ENCODE measurements around the gene MPP4.
A peak's percentile ranks its signal among the peaks of the same experiment; 100 is the strongest.

MPP4 gene

DNA sequence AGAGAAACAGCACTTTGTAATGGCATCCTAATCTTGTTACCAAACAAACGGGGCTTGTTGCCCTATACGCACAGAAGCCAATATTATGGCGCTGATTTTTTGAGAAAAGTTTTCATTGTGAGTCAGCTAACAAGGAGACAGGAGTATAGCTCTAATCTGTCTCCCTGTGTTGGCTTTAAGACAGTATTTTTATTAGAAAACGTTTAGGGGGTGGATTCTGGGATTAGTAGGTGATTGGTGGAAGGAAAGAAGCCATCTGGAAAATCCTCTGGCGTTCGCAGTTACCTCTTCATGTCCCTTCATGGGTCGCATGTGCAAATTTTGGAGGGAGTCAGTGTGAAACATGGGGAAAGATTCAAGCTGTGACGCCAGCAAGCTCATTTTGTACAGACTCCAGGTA is 54.4 kb downstream of the MPP4 start:
- TF ChIP-seq ZFX (IDR thresholded peaks at IDR 0.05) = no peak
- TF ChIP-seq, protein P1, sequence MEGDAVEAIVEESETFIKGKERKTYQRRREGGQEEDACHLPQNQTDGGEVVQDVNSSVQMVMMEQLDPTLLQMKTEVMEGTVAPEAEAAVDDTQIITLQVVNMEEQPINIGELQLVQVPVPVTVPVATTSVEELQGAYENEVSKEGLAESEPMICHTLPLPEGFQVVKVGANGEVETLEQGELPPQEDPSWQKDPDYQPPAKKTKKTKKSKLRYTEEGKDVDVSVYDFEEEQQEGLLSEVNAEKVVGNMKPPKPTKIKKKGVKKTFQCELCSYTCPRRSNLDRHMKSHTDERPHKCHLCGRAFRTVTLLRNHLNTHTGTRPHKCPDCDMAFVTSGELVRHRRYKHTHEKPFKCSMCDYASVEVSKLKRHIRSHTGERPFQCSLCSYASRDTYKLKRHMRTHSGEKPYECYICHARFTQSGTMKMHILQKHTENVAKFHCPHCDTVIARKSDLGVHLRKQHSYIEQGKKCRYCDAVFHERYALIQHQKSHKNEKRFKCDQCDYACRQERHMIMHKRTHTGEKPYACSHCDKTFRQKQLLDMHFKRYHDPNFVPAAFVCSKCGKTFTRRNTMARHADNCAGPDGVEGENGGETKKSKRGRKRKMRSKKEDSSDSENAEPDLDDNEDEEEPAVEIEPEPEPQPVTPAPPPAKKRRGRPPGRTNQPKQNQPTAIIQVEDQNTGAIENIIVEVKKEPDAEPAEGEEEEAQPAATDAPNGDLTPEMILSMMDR (conservative IDR thresholded peaks at IDR 0.05) = no peak
- no peak overlapping the region for H3K27ac ChIP-seq

GRCh38 chr2:201643216-201643890 is 55.1 kb downstream of the MPP4 start, which contains the start of gene TMEM237:
TSS of gene TMEM237 (minus strand) at chr2:201643503. CDS start at chr2:201643400, 103 bp downstream.
- TF ChIP-seq, protein P1 (conservative IDR thresholded peaks at IDR 0.05) = no peak; the same call in none of the 2 replicates
- peak; percentile 57 for TF ChIP-seq ZFX (IDR thresholded peaks at IDR 0.05)
- peak within 1 kb of the TSS; percentile 77 for H3K27ac ChIP-seq

DNA sequence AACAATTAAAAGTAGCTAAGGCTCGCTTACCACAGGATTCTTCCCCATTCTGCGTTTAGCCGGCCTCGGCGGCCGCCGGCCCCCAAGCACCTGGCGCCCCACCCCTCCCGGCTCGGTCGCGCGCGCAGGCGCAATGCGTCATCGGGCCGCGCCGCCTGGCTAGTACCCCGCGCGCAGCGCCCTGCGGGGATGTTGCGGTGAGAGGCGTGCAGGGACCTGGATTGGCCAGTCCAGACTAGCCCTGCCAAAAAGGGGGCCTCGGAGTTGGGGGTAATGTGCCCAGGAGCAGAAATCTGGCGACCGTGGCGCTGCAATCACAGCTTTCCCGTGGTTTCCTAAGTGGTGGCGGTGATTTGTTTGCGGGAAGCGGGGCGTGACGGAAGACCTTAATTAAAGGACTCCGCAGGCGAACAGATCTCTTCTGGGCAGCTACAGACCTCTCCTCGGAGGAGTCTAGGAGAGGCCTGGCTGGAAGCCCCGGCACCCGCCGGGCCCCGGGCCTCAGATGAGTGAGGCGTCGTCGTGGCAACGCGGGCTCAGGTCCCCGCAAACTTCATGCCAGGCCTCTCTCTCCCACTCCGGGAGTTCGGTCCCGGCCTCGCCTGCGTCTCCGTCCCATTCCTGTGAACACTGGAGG is 55.7 kb downstream of the MPP4 start:
- peak overlapping the region; percentile 77 for H3K27ac ChIP-seq
- peak; percentile 77 for TF ChIP-seq ZFX (IDR thresholded peaks at IDR 0.05)
- TF ChIP-seq, protein P1 (conservative IDR thresholded peaks at IDR 0.05) = no peak

DNA sequence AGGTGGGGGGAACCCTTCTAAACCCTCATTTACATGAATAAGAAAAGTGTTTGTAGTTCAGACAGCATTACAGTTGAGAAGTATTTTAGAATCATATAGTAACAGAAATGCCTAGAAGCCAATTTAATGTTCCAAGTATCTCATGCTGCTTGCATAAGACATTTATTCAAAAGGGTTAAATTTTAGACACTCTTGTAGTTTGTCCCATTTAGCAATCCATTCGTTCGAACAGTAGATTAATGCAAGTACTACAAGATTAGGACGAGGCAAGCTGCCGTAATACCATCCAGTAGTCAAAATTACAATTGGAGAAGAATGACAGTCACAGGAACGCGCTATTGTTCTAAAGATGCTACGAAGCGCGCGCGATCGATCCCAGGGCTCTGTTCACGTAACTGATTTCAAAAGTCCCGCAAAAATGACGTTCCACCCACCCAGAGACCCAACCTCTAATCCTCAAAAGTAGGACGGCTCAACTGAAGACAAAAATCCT is 56.3 kb downstream of the MPP4 start:
- H3K27ac ChIP-seq = peak overlapping the region; percentile 77
- TF ChIP-seq, protein P1 (conservative IDR thresholded peaks at IDR 0.05) = no peak
- no peak for TF ChIP-seq ZFX (IDR thresholded peaks at IDR 0.05)

- no peak overlapping the region for H3K27ac ChIP-seq
Measured at GRCh38 chr2:201639205-201639604, 59.2 kb downstream of the MPP4 start.

GRCh38 chr2:201638326-201638725 is 60.1 kb downstream of the MPP4 start:
- H3K27ac ChIP-seq = no peak overlapping the region
- TF ChIP-seq, protein P1 (conservative IDR thresholded peaks at IDR 0.05) = no peak
- TF ChIP-seq ZFX (IDR thresholded peaks at IDR 0.05) = no peak

More at GRCh38 chr2:201639205-201639604, 59.2 kb downstream of the MPP4 start:
- TF ChIP-seq ZFX (IDR thresholded peaks at IDR 0.05) = no peak
- TF ChIP-seq, protein P1 (conservative IDR thresholded peaks at IDR 0.05) = no peak

GRCh38 chr2:201633661-201634249 is 64.7 kb downstream of the MPP4 start:
- H3K27ac ChIP-seq = no peak overlapping the region
- TF ChIP-seq ZFX (IDR thresholded peaks at IDR 0.05) = no peak

Data from C4-2B (cell line).